NOMO-1 treated with DMSO at 0.1 percent for 48 hours (cell line): ENCODE results near the gene FAM117B.
"Not testable (repeated sequence)": the region's sequence is repeated elsewhere in the genome, so short reads cannot be mapped to it uniquely, and the experiment has no call there.

Source experiments
- DNase-seq: peaks from one replicate; lab custom pipeline; 2025; ENCODE audit not compliant: unreplicated experiment; lab: John Stamatoyannopoulos, UW

FAM117B gene

DNA sequence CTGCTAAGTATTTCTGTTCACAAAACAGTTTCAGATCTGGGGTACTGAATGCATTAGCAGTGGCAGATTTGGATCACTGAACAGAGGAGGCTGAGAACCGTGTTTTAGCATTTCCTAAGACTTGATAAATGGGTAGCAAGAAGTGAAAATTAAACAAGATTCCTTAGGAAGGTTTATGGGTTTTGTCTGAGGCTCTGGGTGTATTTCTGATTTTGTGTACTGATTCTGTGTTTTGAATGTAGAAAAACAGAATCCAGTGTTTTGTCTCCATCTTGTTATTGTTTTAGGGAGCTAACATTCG is 1.4 kb downstream of the FAM117B start:
- no peak for DNase-seq

DNA sequence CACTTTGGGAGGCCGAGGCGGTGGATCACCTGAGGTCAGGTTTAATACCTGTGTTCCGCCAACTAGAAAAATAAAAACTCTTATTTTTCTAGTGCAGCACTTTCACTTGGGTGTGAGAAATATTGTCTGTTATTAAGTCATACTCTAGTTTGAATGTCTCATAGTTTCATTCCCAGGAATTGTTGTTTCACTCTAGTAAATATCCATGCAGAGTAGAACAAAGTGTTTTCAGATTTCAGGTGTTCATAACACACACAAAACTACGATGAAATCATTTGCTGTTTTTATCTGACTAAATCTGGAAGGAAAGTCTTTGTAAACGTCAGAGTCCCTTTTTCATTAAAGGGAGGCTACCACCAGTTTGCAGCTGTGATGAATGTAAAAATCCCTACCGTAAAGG is 4.0 kb downstream of the FAM117B start:
- DNase-seq, result no peak

- DNase-seq, result no peak
These were observed 4.5 kb downstream of the FAM117B start for GRCh38 chr2:202639231-202639630.

DNA sequence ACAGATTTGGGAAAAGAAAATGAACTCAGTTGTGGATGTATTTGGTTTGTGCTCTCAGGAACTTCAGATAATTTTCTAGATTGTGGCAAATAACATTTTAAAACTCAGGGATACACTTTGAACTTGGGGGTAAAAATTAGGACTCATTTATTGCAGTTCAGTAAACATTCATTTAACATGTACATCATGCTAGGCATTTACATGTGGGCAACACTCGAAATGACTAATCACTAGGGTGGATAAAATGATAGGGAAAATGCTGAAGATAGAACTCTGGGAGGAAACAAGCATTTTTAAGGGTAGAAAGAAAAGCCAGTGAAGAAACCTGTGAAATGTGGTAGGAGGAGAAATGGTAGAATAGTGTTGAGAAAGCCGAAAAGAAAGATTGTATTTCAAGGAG is 7.8 kb downstream of the FAM117B start:
- DNase-seq, result no peak

- DNase-seq, result peak; percentile 28
These were observed 8.5 kb downstream of the FAM117B start for GRCh38 chr2:202643012-202643858.

- no peak for DNase-seq
These were observed 17.4 kb downstream of the FAM117B start for GRCh38 chr2:202652119-202652518.

- DNase-seq, result no peak
These were observed 19.1 kb downstream of the FAM117B start for GRCh38 chr2:202653890-202654289.

- DNase-seq, result no peak
These were observed 23.1 kb downstream of the FAM117B start for GRCh38 chr2:202657876-202658275.

GRCh38 chr2:202660796-202661195 is 26.0 kb downstream of the FAM117B start:
- DNase-seq, result no peak

GRCh38 chr2:202669841-202670240 is 35.1 kb downstream of the FAM117B start:
- DNase-seq, result no peak

GRCh38 chr2:202671317-202672035 is 36.7 kb downstream of the FAM117B start:
- DNase-seq, result no peak

- not testable (repeated sequence) for DNase-seq
These were observed 40.3 kb downstream of the FAM117B start for GRCh38 chr2:202675097-202675496.

DNA sequence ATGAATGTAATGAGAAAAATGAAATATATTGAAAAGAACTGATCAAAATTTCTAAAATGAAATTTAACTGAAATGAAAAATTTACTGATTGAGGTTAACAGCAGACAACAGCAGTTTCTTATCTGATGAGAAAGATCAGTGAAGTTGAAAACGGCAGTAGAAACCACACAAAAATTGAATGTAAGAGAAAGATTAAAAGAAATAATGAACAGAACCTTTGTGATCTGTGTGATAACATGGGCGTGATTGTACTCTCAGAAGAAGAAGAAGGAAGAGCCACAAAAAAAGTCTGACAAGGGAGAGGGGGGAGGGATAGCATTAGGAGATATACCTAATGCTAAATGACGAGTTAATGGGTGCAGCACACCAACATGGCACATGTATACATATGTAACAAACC is 45.2 kb downstream of the FAM117B start:
- DNase-seq, result no peak

DNA sequence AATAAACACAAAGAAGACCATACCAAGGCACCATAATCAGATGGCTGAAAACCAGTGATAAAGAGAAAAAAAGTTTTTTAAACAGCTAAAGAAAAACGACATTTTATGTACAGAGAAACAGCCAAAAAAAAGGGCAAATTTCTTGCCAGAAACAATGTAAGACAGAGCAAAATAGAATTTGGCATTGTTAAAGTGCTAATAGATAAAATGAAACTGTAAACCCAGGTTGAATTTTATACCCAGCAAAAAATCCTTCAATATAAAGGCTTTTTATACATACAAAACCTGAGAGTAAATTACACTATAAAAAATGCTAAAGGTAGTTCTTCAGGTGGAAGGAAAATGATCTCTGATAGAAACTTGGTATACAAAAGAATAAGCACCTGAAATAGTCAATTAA is 45.7 kb downstream of the FAM117B start:
- no peak for DNase-seq

GRCh38 chr2:202681688-202682205 is 47.0 kb downstream of the FAM117B start:
- no peak for DNase-seq

GRCh38 chr2:202682274-202682673 is 47.5 kb downstream of the FAM117B start:
- DNase-seq, result no peak

DNA sequence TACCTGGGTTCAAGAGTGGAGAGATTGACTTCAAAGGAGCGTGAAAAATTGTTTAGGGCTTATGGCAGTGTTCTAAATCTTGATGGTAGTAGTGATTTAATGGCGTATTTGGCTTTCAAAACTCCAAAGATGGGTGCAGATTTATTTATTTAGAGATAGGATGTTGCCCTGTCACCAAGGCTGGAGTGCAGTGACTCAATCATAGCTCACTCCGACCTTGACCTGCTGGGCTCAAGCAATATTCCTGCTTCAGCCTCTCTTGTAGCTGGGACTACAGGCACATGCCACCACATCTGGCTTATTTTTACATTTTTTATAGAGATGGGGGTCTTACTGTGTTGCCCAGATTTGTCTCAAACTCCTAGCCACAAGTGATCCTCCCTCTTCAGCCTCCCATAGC is 52.5 kb downstream of the FAM117B start:
- DNase-seq, result no peak

- DNase-seq, result no peak
These were observed 54.7 kb downstream of the FAM117B start for GRCh38 chr2:202689459-202689858.

GRCh38 chr2:202689898-202690297 is 55.1 kb downstream of the FAM117B start:
- no peak for DNase-seq

DNA sequence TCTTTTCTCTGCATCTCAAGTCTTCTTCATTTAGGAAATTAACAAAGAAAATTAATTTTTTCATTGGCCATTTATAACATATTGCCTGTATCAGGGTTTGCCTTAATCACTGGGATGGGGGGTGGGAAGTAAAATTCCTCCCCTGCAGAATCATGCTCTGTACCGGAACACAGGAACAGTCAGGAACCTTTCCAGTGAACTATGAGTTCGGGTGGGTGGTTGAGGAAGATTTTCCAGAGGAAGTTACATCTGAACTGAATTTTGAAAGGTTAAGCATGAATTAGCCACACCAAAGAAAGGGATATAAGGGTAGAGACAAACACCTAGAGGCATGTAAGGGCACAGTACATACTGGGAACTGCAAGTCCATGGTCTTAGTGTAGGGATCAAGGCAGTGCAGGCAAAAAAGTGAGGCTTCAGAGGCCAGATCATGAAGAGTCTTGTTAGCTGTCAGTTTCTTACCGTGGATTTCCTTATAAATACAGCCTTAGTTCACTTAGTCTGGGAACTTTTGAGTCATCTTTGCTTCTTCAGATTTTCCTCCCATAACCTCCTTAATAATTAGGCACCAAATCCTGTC is 55.6 kb downstream of the FAM117B start:
- no peak for DNase-seq

- DNase-seq, result no peak
These were observed 58.7 kb downstream of the FAM117B start for GRCh38 chr2:202693503-202693902.

GRCh38 chr2:202695166-202695565 is 60.4 kb downstream of the FAM117B start:
- no peak for DNase-seq
